ENCODE results near the gene KLHDC9.

DNA sequence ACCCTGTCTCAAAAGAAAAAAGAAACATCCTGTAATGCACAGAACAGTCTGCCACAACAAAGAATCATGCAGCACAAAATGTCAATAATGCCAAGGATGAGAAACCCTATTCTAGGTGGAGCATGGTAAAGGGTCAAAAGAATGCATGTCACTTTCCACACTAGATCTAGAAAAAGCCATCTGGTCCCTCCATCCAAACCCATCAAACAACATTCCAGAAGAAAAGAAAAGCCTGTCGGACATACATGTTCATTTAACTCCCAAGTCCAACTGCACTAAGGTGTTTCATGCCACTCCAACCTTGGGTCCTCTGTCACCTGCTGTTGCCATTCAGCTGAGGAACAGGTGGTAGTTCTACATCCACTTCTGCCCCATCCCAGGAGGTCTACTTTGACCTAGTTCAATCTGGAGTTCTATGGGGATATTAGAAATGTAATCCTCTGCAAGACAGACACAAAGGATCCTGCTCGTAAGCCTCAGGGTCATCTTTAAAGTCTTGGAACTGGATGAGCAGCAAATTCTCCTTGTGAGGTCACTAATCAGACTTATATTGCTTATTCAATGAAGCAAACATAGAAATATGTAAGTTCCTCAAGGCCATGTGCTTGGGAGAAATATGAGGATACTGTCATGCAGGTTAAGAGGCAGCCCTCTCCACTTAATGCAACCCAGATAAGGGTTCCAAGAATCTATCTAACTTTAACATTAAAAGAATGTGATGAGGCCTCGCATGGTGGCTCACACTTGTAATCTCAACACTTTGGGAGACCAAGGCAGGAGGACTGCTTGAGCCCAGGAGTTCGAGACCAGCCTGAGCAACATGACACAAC lies 30.6 kb downstream of the KLHDC9 start:
- TF ChIP-seq, protein P1, sequence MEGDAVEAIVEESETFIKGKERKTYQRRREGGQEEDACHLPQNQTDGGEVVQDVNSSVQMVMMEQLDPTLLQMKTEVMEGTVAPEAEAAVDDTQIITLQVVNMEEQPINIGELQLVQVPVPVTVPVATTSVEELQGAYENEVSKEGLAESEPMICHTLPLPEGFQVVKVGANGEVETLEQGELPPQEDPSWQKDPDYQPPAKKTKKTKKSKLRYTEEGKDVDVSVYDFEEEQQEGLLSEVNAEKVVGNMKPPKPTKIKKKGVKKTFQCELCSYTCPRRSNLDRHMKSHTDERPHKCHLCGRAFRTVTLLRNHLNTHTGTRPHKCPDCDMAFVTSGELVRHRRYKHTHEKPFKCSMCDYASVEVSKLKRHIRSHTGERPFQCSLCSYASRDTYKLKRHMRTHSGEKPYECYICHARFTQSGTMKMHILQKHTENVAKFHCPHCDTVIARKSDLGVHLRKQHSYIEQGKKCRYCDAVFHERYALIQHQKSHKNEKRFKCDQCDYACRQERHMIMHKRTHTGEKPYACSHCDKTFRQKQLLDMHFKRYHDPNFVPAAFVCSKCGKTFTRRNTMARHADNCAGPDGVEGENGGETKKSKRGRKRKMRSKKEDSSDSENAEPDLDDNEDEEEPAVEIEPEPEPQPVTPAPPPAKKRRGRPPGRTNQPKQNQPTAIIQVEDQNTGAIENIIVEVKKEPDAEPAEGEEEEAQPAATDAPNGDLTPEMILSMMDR (IDR thresholded peaks at IDR 0.05) = no peak
- no peak for TF ChIP-seq EZH2 (IDR thresholded peaks at IDR 0.05; ENCODE audit: borderline replicate concordance, insufficient read depth, low read depth, low read length, poor library complexity, severe bottlenecking)
